GM15510 (cell line): ENCODE data around the gene PPM1H.

Source experiments
- POLR2A ChIP-seq: IDR thresholded peaks from 3 replicates; pipeline ENCODE4 v1.6.1; 2011; ENCODE audit warnings: borderline replicate concordance; ENCODE audit not compliant: insufficient read length; ENCODE audit errors: extremely low read depth

Gene PPM1H

DNA sequence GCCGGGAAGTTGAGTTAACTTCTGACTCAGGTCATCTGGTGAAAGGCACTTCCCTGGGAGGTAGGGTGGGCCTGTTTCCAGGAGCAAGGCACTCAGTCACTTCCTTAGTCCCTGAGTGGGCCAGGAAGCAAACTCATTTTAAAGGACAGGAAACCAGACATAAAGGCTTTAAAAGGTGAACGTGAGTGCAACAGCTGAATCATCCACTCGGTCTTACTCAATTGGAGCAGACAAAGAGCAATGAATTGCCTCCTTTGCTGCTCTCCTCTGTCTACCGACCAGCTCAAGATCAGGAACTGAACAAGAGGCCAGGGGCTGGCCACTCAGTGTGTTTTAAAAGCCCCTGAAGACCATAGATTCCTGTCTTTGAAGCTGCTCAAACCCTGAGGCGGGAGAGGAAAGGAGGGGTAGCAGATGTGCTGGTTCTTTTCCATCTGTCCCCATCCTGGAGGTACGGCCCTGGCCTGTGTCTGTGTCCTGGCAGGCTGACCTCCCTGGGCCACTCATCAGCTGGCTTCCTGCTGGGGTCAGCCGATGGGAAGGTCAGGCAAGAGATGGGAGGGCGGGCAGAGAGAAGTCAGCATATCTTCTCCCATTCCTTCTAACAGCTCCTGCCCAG, 148.9 kb downstream of the PPM1H start:
- no peak for TF ChIP-seq POLR2A

DNA sequence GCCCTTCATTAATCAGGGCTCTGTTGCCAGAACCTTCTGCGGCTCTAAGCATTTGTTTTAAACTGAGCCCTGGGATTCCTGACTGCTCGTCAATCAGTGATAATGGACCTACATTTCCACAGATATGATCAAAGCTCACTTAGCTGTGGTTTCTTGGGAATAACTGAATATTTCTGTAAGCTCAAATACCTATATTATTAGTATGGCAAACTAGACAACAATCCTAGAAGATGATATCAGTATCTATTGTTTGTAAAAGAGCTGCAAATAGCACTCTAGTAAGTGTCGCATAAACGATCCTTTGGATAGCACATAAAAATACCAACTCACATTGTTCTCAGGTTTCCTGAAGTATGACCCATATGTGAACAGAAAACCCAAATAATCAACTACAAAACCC, 150.4 kb downstream of the PPM1H start:
- no peak for TF ChIP-seq POLR2A

DNA sequence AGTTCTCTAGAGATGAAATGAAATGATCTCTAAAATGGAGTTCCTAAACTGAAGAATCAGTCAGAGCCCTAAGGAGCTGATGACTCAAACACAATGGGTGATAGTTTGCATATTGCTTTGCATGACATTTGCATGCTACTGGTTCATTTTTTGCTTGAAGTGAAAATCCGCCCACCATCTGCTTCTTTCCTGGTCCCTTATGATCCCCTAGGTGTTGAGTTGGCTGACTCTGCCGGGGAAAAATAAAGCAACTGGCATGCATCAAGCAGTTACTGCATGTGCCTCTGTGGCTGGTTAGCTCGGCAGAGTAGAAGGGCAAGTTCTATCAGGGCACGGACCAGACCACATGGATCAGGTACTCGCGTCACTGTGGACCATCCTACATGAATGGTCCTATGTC, 151.1 kb downstream of the PPM1H start:
- no peak for TF ChIP-seq POLR2A

DNA sequence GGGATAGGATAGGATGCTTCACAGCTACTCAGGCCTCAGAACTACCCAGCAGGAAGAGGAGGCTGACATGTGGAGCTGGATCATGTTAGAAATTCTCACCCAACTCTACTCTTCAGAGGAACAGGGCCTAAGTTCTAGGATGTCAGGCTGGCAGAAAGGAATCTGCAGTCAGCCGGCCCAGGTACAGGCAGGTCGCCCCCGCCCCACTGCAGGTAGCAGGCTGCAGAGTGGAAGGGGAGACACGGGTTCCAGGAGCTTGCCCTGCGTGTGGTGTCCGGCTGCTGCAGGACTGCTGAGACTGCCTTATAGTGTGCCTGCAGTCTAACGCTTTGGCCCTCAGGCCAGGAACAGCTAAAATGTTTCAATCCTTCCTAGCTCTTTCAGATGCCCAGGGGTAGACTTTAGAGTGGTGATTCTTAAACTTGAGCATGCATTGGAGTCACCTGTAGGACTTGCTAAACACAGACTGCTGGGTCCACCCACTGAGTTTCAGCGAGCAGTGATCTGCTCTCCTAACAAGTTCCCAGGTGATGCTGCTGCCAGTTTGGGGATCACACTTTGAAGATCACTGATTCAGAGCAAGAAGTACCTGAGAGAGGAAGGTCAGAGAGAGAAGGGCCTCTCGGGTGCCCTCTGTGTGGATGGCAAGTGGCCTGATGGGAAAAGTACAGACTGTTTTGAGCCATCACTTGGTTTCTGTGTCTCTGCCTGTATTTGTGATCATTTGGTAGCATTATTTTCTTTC, 153.6 kb downstream of the PPM1H start:
- no peak for TF ChIP-seq POLR2A

DNA sequence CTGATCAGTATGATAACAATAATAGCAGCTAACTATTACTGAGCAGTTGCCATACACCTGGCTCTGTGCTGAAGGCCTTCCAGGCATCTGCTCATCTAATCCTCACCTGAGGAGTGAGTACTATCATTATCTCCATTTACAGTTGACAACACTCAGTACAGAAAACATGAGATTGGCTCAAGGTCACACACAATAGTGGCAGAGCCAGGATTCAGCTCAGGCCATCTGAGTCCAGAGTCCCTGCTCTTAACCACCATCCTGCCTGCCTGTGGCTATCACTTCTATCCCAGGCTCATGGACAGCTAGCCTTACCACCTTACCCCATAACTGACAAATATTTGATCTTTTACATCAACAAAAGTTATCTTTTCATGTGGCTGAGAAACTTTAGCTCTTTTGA, 155.5 kb downstream of the PPM1H start:
- no peak for TF ChIP-seq POLR2A

DNA sequence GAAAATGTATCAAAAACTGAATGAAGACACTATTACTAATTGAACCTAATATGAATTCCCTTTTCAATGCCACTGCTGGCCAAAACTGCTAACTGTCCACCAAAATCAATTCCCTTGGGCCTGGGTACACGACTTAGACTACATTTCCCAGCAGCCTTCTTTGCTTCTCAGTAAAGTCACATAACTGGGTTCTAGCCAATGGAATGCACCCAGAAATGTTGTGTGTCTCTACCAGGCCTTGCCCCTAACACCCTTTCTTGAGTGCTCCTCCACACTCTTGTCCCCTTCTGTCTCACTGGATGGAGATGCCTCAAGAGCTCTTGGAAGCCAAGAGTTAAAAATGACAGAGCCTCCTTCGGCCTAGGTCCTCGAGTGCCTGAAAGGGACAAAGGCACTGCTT, 156.8 kb downstream of the PPM1H start:
- no peak for TF ChIP-seq POLR2A

DNA sequence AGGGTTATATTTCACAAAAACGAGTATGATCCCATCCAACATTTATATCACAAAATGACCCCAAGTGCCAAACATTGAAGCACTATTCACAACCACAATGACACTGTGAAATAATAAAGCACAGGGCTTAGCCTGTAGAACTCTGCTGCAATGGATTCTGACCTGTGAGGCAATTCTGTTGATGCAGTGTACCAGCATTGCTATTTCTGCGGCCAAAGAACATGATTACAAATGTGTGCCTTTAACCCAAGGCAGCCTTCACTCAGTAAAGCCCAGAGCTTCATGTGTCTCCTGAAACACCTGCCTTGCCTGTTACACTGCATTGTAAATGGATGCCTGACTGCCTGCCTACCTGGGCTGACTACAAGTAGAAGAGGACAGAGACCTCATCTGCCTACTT, 158.0 kb downstream of the PPM1H start:
- no peak for TF ChIP-seq POLR2A

DNA sequence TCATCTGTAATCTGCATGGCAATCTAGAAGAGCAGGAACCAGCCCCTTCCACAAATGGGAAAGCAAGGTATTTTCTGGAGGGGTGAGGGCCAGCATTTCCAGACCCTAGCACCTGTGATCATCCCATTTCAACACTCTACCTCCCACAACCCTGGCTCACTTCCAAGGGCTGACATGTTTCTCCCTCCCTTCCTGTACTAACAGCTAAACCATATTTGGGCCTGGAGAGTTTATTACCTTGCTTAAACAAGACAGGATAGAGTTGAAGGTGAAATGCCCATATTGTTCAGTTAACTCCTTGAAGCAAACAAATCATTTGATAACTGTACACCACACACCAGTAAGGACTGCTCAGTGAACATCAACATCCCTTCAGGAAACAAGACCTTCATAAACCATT, 158.4 kb downstream of the PPM1H start:
- no peak for TF ChIP-seq POLR2A

DNA sequence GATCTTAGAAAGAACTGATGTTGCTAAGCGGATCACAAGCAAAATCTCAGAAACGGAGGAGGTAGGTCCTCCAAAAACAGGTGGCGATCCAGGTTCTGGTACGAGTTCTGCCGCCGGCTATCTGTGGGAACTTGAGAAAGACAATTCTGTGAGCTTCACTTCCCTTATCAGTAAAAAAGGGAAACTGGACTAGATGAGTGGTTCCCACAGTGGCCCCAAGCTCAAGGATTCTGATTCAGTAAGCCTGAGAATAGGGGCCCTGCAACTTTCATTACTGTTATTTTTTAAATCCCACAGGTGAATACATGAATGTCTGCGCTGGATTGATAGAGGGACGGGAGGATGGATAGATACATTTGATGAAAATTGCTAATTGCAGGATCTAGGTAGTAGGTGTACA, 160.2 kb downstream of the PPM1H start:
- no peak for TF ChIP-seq POLR2A

DNA sequence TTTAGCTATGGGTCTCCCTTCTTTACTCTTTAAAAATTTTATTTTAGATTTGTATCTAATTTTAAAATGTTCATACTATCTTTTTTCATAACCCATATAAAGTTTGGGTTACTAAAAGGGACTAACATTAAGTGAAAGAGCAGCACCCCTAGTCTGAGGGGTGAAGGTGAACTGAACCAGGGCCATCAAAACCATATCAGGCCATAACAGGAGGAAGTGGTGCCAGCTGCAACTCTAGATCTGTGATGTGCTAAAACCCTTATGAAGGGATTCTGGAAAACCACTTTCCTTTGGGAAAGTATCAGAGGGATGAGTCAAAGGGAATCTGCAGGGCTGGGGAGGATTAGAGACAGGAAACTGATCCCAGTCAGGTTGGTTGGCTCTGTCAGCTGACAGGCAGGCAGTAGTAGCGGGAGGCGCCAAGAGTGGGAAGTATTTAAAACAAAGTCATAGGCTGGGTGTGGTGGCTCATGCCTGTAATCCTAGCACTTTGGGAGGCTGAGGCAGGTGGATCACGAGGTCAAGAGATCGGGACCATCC, 162.5 kb downstream of the PPM1H start:
- TF ChIP-seq POLR2A = no peak

DNA sequence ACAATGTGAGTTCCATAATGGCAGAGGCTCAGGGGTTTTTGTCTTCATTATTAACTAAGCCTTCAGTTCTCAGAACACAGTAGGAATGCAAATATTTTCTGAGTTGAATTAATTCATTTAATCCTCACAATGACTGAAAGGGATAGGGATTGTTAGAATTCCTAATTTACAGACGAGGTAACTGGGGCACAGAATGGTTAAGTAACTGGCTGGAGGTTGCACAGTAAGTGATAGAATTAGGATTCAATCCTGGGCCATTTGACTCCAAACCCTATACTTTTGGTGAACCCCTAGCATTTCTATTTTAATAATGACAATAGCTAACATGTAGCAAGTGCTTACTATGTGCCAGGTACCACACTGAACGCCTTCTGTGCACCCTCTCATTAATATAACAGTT, 163.1 kb downstream of the PPM1H start:
- TF ChIP-seq POLR2A = no peak

DNA sequence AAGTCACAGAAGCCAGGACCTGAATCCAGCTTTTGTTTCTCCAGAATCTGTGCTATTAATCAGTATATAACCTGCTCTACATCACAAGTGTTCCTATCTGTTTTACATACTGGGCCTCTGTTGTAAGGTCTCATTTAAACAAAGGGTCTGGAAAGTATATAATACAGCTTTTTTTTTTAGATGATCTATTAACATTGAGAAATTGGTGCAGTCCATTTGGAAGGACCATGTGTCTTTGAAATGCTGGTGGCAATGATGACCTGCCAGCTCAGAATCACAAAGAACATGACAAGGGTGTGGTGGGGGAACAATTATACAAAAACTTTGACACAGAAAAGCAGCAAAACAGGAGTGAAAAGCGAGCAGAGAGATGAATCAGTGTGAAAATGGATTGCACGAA, 164.6 kb downstream of the PPM1H start:
- TF ChIP-seq POLR2A = no peak

DNA sequence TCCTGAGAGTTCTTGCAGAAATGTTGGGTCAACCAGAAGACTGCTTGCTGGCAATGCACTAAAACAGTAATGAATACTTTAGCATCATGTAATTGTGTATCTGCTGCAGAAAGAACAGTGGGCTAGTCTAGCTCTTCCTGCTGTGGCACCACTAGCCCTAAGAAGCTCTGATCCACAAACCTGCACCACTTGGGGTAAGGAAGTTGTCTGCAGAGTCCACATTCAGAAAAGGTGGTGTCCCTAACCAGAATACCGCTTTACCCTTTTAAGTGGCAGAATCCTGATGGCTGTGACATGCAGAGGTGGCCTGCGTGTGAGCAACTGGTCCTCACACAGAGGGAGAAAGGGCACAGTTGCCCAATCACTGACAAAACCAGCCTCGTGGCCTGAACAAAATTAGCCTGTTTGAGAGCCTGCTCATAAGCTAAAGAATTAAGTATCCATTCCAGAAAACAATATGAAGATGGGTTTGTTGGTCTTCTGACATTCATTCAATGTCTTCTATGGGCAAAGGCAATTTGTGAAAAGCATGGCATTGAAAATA, 165.8 kb downstream of the PPM1H start:
- no peak for TF ChIP-seq POLR2A

DNA sequence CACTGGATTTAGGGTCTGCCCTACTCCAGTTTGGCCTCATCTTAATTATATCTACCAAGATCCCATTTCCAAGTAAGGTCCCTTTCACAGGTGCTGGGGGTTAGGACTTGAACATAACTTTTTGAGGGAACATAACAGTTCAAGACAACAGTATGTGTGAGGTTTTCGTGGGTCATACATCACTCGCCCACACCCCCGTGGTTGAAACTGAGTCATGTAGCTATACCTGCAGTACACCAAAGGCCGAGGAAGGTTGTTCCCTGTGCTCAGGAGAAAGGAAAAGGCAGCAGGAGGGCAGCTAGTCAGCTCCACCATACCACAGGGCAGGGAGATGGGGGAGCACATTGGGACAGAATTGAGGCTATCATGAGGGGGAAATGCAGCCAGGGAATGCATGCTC, 167.0 kb downstream of the PPM1H start:
- no peak for TF ChIP-seq POLR2A

DNA sequence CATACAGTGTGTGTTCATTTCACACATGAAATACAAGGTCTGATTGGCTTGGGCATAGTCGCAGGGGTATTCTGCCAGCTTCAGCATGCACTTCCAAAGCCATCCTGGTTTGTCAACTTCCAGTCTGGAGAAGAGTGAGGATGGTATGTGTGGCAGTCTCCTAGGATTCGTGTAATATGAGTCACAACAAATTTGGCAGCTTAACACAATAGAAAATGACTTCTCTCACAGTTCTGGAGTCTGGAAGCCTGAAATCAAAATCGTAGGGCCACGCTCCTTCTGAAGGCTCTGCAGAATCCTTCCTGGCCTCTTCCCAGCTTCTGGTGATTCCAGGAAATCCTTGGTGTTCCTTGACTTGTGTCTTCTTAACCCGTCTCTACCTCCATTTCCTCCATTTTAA, 167.5 kb downstream of the PPM1H start:
- no peak for TF ChIP-seq POLR2A

DNA sequence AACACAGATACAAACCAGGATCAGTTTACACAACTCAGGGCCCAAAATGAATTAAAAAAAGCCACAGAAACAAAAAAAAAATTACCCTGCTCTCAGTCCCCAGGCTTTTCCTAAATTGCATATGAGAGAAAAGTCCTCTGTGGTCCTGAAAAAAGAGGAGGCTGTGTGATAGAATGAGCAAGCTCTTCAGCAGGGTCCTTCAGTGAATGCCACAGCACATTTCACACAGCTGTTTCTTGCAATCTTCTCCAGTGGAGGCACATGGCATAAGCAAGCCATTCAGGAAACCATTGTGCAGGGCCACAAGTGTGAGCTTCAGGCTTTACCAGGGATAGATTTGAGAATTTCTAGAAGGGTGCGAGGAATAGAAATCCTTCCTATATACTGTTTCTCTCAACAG, 168.5 kb downstream of the PPM1H start:
- TF ChIP-seq POLR2A = no peak
